ENCODE measurements around the gene NLRP14. TPM values are rescaled to one million over a fixed set of nuclear protein-coding genes. Genes with fewer than 3 reads are reported as not detected.

NLRP14 gene
- total and polyA plus RNA-seq, 2 of the 8 experiments (the other 6 are each of a cell fraction or from before 2014, with no cell fraction given), result 0.05 TPM; not detected in 1

GRCh38 chr11:6988506-6988905 lies 31.8 kb upstream of the NLRP14 start:
- no peak overlapping the region for H2BK12ac ChIP-seq (ENCODE audit: low read depth, low read length)
- no peaks in the 10 kb centered on the region for H3K36me3 ChIP-seq (ENCODE audit: control insufficient read depth in 2 of 4, insufficient read depth in 4 of 4, low read length in 3 of 4)
- no peaks in the 10 kb centered on the region for H3K27me3 ChIP-seq (replicated peaks in 1 of 4; ENCODE audit: control insufficient read depth in 3 of 4, extremely low read depth in 1 of 4, insufficient read depth in 3 of 4, low read length in 3 of 4)
- no peak overlapping the region for H3K4me3 ChIP-seq (ENCODE audit: extremely low read depth in 1 of 4, insufficient read depth in 2 of 4, low read depth in 3 of 4, low read length in 4 of 4)
- no peak overlapping the region for H2AK5ac ChIP-seq (ENCODE audit: low read depth, low read length)
- H4K91ac ChIP-seq (replicated peaks; ENCODE audit: insufficient read length, low read length), result no peak overlapping the region
- H3K27ac ChIP-seq (ENCODE audit: low read depth, low read length), result no peak overlapping the region
- H3K4me1 ChIP-seq (replicated peaks in 1 of 4; ENCODE audit: control insufficient read depth in 3 of 4, insufficient read depth in 4 of 4, low read length in 3 of 4), result no peaks in the 10 kb centered on the region
- no peaks in the 10 kb centered on the region for H3K23me2 ChIP-seq (ENCODE audit: low read depth, low read length)
- no peaks in the 10 kb centered on the region for H4K20me1 ChIP-seq (replicated peaks in 1 of 2; ENCODE audit: control insufficient read depth in 1 of 2, insufficient read depth in 2 of 2, low read length in 2 of 2)
- no peak overlapping the region for H3K9ac ChIP-seq (replicated peaks in 1 of 4; ENCODE audit: extremely low read depth in 1 of 4, low read depth in 3 of 4, low read length in 3 of 4)
- ChIA-PET POLR2A (ENCODE audit: partially characterized antibody) (no interaction called here), CTCF (ENCODE audit: partially characterized antibody) (no interaction called here)
- TF ChIP-seq SIX5 (IDR thresholded peaks at IDR 0.05; ENCODE audit: low read depth, low read length) (no peak), RFX5 (IDR thresholded peaks at IDR 0.05; ENCODE audit: borderline replicate concordance, low read depth, low read length) (no peak), HDAC2 (IDR thresholded peaks at IDR 0.05; ENCODE audit: borderline replicate concordance in 1 of 2, low read depth in 2 of 2, low read length in 2 of 2) (no peak), POLR2A (IDR thresholded peaks at IDR 0.05; ENCODE audit: control extremely low read depth in 1 of 2, low read depth in 2 of 2, low read length in 2 of 2) (no peak), KDM5A (IDR thresholded peaks at IDR 0.05; ENCODE audit: low read length) (no peak), USF2 (IDR thresholded peaks at IDR 0.05; ENCODE audit: low read length) (no peak), EZH2 (IDR thresholded peaks at IDR 0.05; ENCODE audit: low read depth, low read length, severe bottlenecking) (no peak), CHD1 (IDR thresholded peaks at IDR 0.05; ENCODE audit: low read depth, low read length) (no peak), GTF2F1 (IDR thresholded peaks at IDR 0.05; ENCODE audit: borderline replicate concordance, low read depth, low read length) (no peak), POLR2AphosphoS5 (IDR thresholded peaks at IDR 0.05; ENCODE audit: low read depth, low read length) (no peak), TCF12 (IDR thresholded peaks at IDR 0.05; ENCODE audit: low read depth, low read length) (no peak)
- no peak overlapping the region for H3K23ac ChIP-seq (ENCODE audit: insufficient read length)
- no peaks in the 10 kb centered on the region for H3K79me1 ChIP-seq (ENCODE audit: low read depth, low read length)
- no peak overlapping the region for H3K56ac ChIP-seq (replicated peaks; ENCODE audit: insufficient read length, low read depth, low read length)
- H2BK5ac ChIP-seq (ENCODE audit: low read depth, low read length), result no peak overlapping the region
- no peaks in the 10 kb centered on the region for H3K79me2 ChIP-seq (ENCODE audit: control insufficient read depth in 1 of 2, insufficient read depth in 2 of 2, low read length in 2 of 2)
- no peaks in the 10 kb centered on the region for H3K9me3 ChIP-seq (ENCODE audit: insufficient read depth in 2 of 2, low read depth in 1 of 2, low read length in 1 of 2)
- no peak overlapping the region for H3K18ac ChIP-seq (ENCODE audit: extremely low read depth, low read length)
- no peak overlapping the region for H3K14ac ChIP-seq (ENCODE audit: insufficient read length)
- no peak overlapping the region for H4K8ac ChIP-seq (ENCODE audit: extremely low read depth, insufficient read depth, low read length)
- H3K4me2 ChIP-seq (ENCODE audit: insufficient read depth in 1 of 2, low read depth in 2 of 2, low read length in 2 of 2), result no peak overlapping the region
- DNase-seq (ENCODE audit: low read depth in 1 of 2, low spot score in 2 of 2), result no peak
- H2AFZ ChIP-seq (ENCODE audit: low read length), result no peak overlapping the region
- no peak overlapping the region for H3K4ac ChIP-seq (replicated peaks; ENCODE audit: insufficient read length, low read depth, low read length)
- FAIRE-seq, result no peak
- H2BK15ac ChIP-seq (ENCODE audit: low read length), result no peak overlapping the region
- no peak overlapping the region for H2BK120ac ChIP-seq (replicated peaks; ENCODE audit: low read depth, low read length)
- no peak overlapping the region for H2BK20ac ChIP-seq (ENCODE audit: low read length)
- H4K5ac ChIP-seq (ENCODE audit: insufficient read length, low read depth, low read length), result no peak overlapping the region
